Renal pelvis (tissue), 4 donors: Measurements from ENCODE around the gene PPP6R3. TPM values are rescaled to one million over a fixed set of nuclear protein-coding genes. Genes with fewer than 3 reads are reported as not detected.

Source experiments
- DNase-seq: peaks from one replicate; pipeline ENCODE4 v3.0.0-alpha.2; 2013
- polyA plus RNA-seq, 3 donors: library from polyadenylated mRNA; unstranded; fragments of 120-200 nt; gene quantifications; one replicate each; pipeline ENCODE4 v1.2.1, GENCODE V29; 2013; ENCODE audit not compliant: insufficient read length in 3 of 3

PPP6R3 gene
- polyA plus RNA-seq, 3 donors = 87.6 to 124 (median 119) TPM

GRCh38 chr11:68549789-68550484 is 89.4 kb downstream of the PPP6R3 start:
- no peak for DNase-seq

GRCh38 chr11:68550485-68550817 is 89.9 kb downstream of the PPP6R3 start:
- DNase-seq = no peak

GRCh38 chr11:68551223-68551622 is 90.7 kb downstream of the PPP6R3 start:
- DNase-seq = no peak

GRCh38 chr11:68551777-68552176 is 91.2 kb downstream of the PPP6R3 start:
- no peak for DNase-seq

- DNase-seq = no peak
These were observed 92.0 kb downstream of the PPP6R3 start for GRCh38 chr11:68552542-68552941.

GRCh38 chr11:68560216-68560615 is 99.7 kb downstream of the PPP6R3 start:
- DNase-seq = no peak

- DNase-seq = no peak
These were observed 102.9 kb downstream of the PPP6R3 start for GRCh38 chr11:68563454-68563853.

GRCh38 chr11:68564261-68564660 is 103.7 kb downstream of the PPP6R3 start:
- peak; percentile 0 for DNase-seq

- no peak for DNase-seq
These were observed 105.2 kb downstream of the PPP6R3 start for GRCh38 chr11:68565768-68566167.

GRCh38 chr11:68567553-68567952 is 107.0 kb downstream of the PPP6R3 start:
- no peak for DNase-seq

GRCh38 chr11:68569357-68569756 is 108.8 kb downstream of the PPP6R3 start:
- no peak for DNase-seq

- no peak for DNase-seq
These were observed 110.1 kb downstream of the PPP6R3 start for GRCh38 chr11:68570691-68571090.

- no peak for DNase-seq
These were observed 113.8 kb downstream of the PPP6R3 start for GRCh38 chr11:68574308-68574707.

- no peak for DNase-seq
These were observed 114.6 kb downstream of the PPP6R3 start for GRCh38 chr11:68575025-68575665.

- no peak for DNase-seq
These were observed 118.9 kb downstream of the PPP6R3 start for GRCh38 chr11:68579455-68579854.

GRCh38 chr11:68581439-68581838 is 120.9 kb downstream of the PPP6R3 start:
- no peak for DNase-seq

- no peak for DNase-seq
These were observed 121.3 kb downstream of the PPP6R3 start for GRCh38 chr11:68581901-68582300.

GRCh38 chr11:68582416-68583040 is 122.0 kb downstream of the PPP6R3 start:
- DNase-seq = no peak

- no peak for DNase-seq
These were observed 122.5 kb downstream of the PPP6R3 start for GRCh38 chr11:68583041-68583446.

- peak; percentile 7 for DNase-seq
These were observed 123.5 kb downstream of the PPP6R3 start for GRCh38 chr11:68584097-68584496.

- no peak for DNase-seq
These were observed 124.5 kb downstream of the PPP6R3 start for GRCh38 chr11:68584991-68585524.

- DNase-seq = no peak
These were observed 129.1 kb downstream of the PPP6R3 start for GRCh38 chr11:68589547-68590216.

- no peak for DNase-seq
These were observed 131.2 kb downstream of the PPP6R3 start for GRCh38 chr11:68591719-68592118.
